ENCODE measurements around the gene CLCN7. TPM values are rescaled to one million over a fixed set of nuclear protein-coding genes. Genes with fewer than 3 reads are reported as not detected.
A peak's percentile ranks its signal among the peaks of the same experiment; 100 is the strongest.

Gene CLCN7
- total and polyA plus RNA-seq, 9 of the 15 experiments (the other 6 are each of a cell fraction or from before 2014, with no cell fraction given) = 0.06 to 126 (median 18.7) TPM

GRCh38 chr16:1474796-1475551, at the start of gene CLCN7 (continued):
- peak; percentile 21 for TF ChIP-seq SMAD1 (IDR thresholded peaks at IDR 0.05; ENCODE audit: low read depth, low read length, partially characterized antibody)
- peak; percentile 95; the same call in 1 of the 2 replicates for TF ChIP-seq ZNF282 (CRISPR knock-in tag; IDR thresholded peaks at IDR 0.05)
- TF ChIP-seq ZBTB43 (CRISPR knock-in tag; IDR thresholded peaks at IDR 0.05) = peak; percentile 91
- peak; percentile 93 for TF ChIP-seq ZNF592 (IDR thresholded peaks at IDR 0.05)
- TF ChIP-seq ZNF740 (CRISPR knock-in tag; IDR thresholded peaks at IDR 0.05) = peak; percentile 62; the same call in 1 of the 2 replicates
- TF ChIP-seq ZNF740 (tag; IDR thresholded peaks at IDR 0.05) = no peak
- no peak for TF ChIP-seq ILF3 (IDR thresholded peaks at IDR 0.05; ENCODE audit: borderline replicate concordance)
- peak; percentile 98 for TF ChIP-seq MAX (CRISPR knock-in tag; IDR thresholded peaks at IDR 0.05)
- peak; percentile 87 for TF ChIP-seq GMEB1 (CRISPR knock-in tag; IDR thresholded peaks at IDR 0.05)
- TF ChIP-seq BCL6 (CRISPR knock-in tag; IDR thresholded peaks at IDR 0.05) = no peak

Measured in K562 (cell line).